Central memory CD8-positive, alpha-beta T cell (primary cell): ENCODE data around the gene NCOA4.

Experiments
- ATAC-seq: fragments of 150-1000 bp; cut with Tn5 transposase; replicated peaks from 2 replicates; pipeline ENCODE4 v1.10.0; 2022; ENCODE audit warnings: mild to moderate bottlenecking, moderate FRiP score, moderate number of reproducible peaks; ENCODE audit not compliant: poor library complexity, severe bottlenecking; ENCODE audit errors: extremely low read depth
- DNase-seq, 2 donors: peaks; one replicate each; pipeline ENCODE4 v3.0.0; 2021; ENCODE audit warnings: low spot score in 2 of 2
- H3K27ac Mint-ChIP-seq: one replicate; pipeline ENCODE4 v1.8.0; 2022; ENCODE audit warnings: low read depth, mild to moderate bottlenecking, moderate library complexity, mixed read lengths
- H3K27me3 Mint-ChIP-seq: one replicate; pipeline ENCODE4 v1.8.0; 2022; ENCODE audit warnings: mixed read lengths
- H3K36me3 Mint-ChIP-seq: one replicate; pipeline ENCODE4 v1.8.0; 2022; ENCODE audit warnings: mild to moderate bottlenecking, moderate library complexity, mixed read lengths; ENCODE audit not compliant: insufficient read depth
- H3K4me1 Mint-ChIP-seq: one replicate; pipeline ENCODE4 v1.8.0; 2022; ENCODE audit warnings: mixed read lengths
- H3K4me3 Mint-ChIP-seq: one replicate; pipeline ENCODE4 v1.8.0; 2022; ENCODE audit warnings: mild to moderate bottlenecking, moderate library complexity, mixed read lengths
- H3K9me3 Mint-ChIP-seq: one replicate; pipeline ENCODE4 v1.8.0; 2022; ENCODE audit warnings: mixed read lengths

The NCOA4 gene

DNA sequence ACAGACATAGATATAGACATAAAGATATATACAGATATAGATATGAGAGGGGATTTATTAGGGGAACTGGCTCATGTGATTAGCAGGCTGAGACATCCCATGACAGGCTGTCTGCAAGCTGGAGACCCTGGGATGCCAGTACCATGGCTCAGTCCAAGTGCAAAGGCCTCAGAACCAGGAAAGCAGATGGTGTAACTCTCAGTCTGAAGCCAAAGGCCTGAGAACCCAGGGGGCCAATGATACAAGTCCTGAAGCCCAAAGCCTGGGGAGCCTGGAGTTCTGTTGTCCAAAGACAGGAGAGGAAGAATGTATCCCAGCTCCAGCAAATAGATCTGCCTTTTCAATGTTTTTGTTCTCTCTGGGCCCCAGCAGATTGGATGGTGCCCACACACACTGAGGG lies 5.5 kb downstream of the NCOA4 start:
- no peak overlapping the region for H3K4me3 Mint-ChIP-seq
- H3K4me1 Mint-ChIP-seq = peaks cover 81% of the 10 kb centered on the region
- H3K27ac Mint-ChIP-seq = peak overlapping the region; percentile 60
- H3K27me3 Mint-ChIP-seq = no peaks in the 10 kb centered on the region
- ATAC-seq (no peak), DNase-seq (no peak)
- H3K9me3 Mint-ChIP-seq = no peaks in the 10 kb centered on the region
- H3K36me3 Mint-ChIP-seq = peaks cover 5% of the 10 kb centered on the region

GRCh38 chr10:46022978-46023702 lies 7.3 kb downstream of the NCOA4 start:
- peak overlapping the region; percentile 83 for H3K4me3 Mint-ChIP-seq
- H3K9me3 Mint-ChIP-seq = no peaks in the 10 kb centered on the region
- DNase-seq (peak; percentile 55 to 63), ATAC-seq (peak; percentile 96)
- no peaks in the 10 kb centered on the region for H3K27me3 Mint-ChIP-seq
- peaks cover 74% of the 10 kb centered on the region for H3K4me1 Mint-ChIP-seq
- H3K36me3 Mint-ChIP-seq = peaks cover 3% of the 10 kb centered on the region
- H3K27ac Mint-ChIP-seq = peak overlapping the region; percentile 81

DNA sequence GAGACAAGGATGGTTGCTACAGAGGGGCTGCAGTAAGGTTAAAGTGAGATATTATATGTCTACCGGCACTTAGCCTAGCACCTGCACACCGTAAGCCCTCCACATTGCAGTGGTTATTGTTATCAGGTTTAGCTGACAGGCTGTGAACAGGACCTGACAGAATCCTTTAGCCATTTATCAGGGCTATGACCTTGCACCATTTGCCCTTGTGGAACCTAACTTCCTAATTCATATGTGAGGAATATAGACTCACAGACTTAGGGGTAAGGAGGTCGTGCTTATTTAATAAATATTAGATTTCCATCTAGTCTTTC lies 10.1 kb downstream of the NCOA4 start:
- Mint-ChIP-seq H3K4me3 (no peak overlapping the region), H3K4me1 (peaks cover 62% of the 10 kb centered on the region), H3K9me3 (no peaks in the 10 kb centered on the region), H3K27ac (peak overlapping the region; percentile 84), H3K27me3 (no peaks in the 10 kb centered on the region), H3K36me3 (peaks cover 12% of the 10 kb centered on the region)
- DNase-seq = no peak
- ATAC-seq = no peak

DNA sequence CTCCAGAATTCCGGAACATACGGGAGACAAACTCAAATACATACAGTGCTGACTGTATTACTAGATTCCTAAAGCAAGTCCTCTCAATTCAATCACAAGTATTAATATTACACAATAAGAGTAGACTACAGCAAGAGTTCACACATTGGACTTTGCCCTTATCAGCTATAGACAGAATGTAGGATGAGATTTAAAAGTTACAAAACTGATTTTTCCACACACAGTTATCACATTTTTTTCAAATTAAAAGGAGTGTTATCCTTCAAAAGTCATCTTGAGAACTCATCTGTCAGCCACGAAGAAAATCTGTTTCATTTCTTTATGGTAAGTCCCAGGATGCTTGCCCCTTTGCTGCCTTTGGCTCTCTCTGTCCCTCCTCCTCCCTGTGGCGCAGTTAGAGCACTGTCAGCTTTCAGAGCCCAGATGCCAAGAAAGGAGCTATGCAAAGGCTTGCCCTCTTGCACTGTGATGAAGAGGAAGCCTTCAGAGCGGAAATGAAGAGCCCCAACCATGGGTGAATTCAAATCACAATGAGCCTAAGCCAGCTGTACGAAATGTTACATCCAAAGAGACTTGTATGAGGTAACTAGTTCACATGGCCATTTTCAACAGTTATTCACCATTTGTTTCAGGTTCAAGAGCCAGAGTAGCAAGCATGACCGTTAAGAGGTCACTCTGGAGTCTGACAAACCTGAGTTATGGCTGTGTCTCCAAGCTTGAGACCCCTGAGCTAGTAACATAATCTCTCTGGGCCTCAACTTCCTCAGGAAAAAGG lies 10.7 kb downstream of the NCOA4 start:
- no peaks in the 10 kb centered on the region for H3K9me3 Mint-ChIP-seq
- peak overlapping the region; percentile 84 for H3K27ac Mint-ChIP-seq
- peaks cover 58% of the 10 kb centered on the region for H3K4me1 Mint-ChIP-seq
- ATAC-seq (no peak), DNase-seq (no peak)
- peaks cover 17% of the 10 kb centered on the region for H3K36me3 Mint-ChIP-seq
- peak overlapping the region; percentile 53 for H3K4me3 Mint-ChIP-seq
- no peaks in the 10 kb centered on the region for H3K27me3 Mint-ChIP-seq

GRCh38 chr10:46019177-46019528 lies 11.3 kb downstream of the NCOA4 start:
- Mint-ChIP-seq H3K4me1 (peaks cover 52% of the 10 kb centered on the region), H3K36me3 (peaks cover 23% of the 10 kb centered on the region), H3K4me3 (peak overlapping the region; percentile 53), H3K9me3 (no peaks in the 10 kb centered on the region), H3K27ac (no peak overlapping the region), H3K27me3 (no peaks in the 10 kb centered on the region)
- no peak for DNase-seq
- ATAC-seq = no peak

DNA sequence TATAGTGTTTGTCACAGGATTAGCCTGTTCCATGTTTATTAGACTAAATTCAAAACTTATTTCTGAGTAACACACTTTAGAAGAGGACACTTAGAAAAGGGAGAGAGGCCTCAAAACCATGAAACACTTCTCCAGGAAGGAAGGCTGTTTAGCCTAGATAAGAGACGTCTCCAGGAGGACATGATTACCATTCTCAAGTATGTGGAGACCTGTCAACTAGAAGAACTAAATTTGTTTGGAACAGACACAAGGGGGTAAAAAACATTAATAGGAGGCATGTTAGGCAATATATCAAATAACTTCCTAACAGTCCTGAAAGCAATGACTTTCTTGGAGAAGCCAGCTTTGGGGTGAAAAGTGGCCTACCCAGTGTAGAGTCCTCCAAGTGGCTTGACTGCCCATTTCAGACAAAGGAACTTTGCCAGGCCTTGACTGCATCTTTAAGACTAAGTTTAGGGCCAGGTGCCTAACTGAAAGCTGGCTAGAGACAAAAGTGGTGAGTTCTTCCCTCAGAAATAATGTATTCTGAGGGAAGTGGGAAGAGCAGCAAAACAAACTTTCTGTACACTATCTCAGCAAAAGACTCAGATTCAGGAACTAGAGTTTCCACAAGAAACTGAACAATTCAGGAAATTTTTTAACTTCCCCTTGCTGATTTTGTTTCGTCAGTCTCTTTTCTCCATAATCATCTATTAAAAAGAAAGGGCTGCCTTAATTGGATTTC lies 11.8 kb downstream of the NCOA4 start:
- DNase-seq (no peak), ATAC-seq (no peak)
- Mint-ChIP-seq H3K4me3 (no peak overlapping the region), H3K36me3 (peaks cover 25% of the 10 kb centered on the region), H3K27ac (peak overlapping the region; percentile 32), H3K9me3 (no peaks in the 10 kb centered on the region), H3K27me3 (no peaks in the 10 kb centered on the region), H3K4me1 (peaks cover 47% of the 10 kb centered on the region)

DNA sequence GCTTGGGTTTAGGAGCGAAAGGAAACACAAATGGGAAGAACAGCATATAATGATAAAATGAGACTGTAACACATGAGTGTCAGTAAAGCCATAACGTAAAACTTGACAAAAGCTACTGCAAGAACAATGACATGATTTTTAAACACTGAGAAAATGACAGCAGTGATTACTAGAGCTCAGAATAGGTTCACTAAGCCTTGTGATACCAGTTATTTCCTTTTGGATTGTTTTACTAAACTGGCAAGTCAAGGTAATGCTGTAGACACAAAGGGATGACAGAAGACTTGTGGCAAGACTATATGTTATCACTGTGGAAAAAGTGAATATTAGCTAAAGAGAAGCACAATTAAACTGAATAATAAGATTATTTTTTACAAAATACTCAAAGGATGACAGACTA lies 12.7 kb downstream of the NCOA4 start:
- Mint-ChIP-seq H3K27me3 (no peaks in the 10 kb centered on the region), H3K4me3 (no peak overlapping the region), H3K9me3 (no peaks in the 10 kb centered on the region), H3K27ac (peak overlapping the region; percentile 32), H3K4me1 (peaks cover 42% of the 10 kb centered on the region), H3K36me3 (peaks cover 31% of the 10 kb centered on the region)
- DNase-seq (no peak), ATAC-seq (no peak)

DNA sequence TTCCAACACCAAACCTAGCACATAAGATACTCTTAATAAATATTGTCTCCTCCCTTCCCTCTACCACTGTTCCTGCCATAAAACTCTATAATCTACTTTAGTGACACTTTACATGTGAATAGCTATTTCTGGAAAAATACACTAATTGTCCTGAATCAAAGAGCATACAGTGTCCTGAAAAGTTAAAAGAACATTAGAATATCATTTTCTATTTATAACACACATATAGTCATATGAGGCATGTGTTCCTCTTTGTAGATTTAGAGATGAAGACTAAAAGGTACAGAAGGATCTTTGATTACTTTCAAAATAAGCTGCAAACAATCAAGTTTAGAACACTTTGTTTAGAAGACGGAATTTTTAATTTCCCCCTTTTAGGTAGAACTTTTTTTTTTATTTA lies 13.6 kb downstream of the NCOA4 start:
- H3K36me3 Mint-ChIP-seq = peaks cover 36% of the 10 kb centered on the region
- H3K27ac Mint-ChIP-seq = peak overlapping the region; percentile 4
- ATAC-seq = no peak
- DNase-seq = no peak
- no peaks in the 10 kb centered on the region for H3K27me3 Mint-ChIP-seq
- H3K4me1 Mint-ChIP-seq = peaks cover 34% of the 10 kb centered on the region
- no peaks in the 10 kb centered on the region for H3K9me3 Mint-ChIP-seq
- H3K4me3 Mint-ChIP-seq = no peak overlapping the region

GRCh38 chr10:46016190-46016589 lies 14.2 kb downstream of the NCOA4 start:
- Mint-ChIP-seq H3K36me3 (peaks cover 43% of the 10 kb centered on the region), H3K27ac (peak overlapping the region; percentile 4), H3K4me3 (no peak overlapping the region), H3K9me3 (no peaks in the 10 kb centered on the region), H3K27me3 (no peaks in the 10 kb centered on the region), H3K4me1 (peaks cover 30% of the 10 kb centered on the region)
- DNase-seq (no peak), ATAC-seq (no peak)

DNA sequence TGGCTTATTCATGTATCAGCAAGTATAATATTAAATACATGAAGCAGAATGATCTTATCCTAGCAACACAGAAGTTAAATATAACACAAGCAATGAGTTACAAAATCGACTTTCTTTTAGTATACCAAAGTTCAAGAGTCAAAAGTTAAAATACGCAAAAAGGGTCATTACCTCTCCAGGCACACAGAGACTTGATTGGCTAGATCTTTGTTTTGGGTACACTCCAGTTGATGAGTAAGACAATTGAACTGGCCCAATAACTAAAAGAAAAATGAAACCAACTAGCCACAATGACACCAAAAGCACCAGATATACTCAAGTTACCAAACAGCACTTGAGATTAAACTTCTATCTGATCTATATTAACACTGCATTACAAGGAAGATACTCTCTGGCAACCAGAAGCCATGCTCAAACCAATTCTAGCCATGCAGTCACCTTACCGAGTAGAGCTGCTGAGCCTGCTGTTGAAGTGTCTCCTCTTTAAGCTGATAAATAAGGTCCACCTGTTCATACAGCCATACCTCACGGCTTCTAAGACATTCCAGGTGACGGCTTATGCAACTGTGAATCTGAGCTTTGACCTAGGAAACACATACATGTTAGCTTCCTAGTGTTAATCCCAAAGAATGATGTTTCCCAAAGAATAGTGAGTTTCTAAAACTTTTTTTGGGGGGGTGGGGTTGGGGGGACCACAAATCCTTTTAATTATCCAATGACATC lies 15.6 kb downstream of the NCOA4 start:
- no peaks in the 10 kb centered on the region for H3K9me3 Mint-ChIP-seq
- DNase-seq (no peak), ATAC-seq (no peak)
- H3K27ac Mint-ChIP-seq = no peak overlapping the region
- H3K4me1 Mint-ChIP-seq = peaks cover 19% of the 10 kb centered on the region
- no peaks in the 10 kb centered on the region for H3K27me3 Mint-ChIP-seq
- H3K4me3 Mint-ChIP-seq = no peak overlapping the region
- H3K36me3 Mint-ChIP-seq = peaks cover 54% of the 10 kb centered on the region

DNA sequence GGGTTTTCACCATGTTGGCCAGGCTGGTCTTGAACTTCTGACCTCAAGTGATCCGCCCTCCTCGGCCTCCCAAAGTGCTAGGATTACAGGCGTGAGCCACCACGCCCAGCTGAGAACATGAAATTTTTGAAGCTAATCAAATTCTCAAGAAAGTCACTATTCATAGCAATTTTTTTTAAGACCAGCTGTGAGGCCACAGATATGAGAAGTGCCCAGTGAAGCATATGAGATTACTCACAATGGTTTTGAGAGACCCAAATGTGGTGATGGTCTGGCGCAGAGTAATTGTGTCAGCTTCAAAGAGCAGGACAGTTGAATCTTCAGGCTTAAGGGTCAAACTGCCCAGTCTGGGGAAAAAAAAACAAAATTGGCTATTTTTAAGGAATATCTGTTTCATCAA lies 16.2 kb downstream of the NCOA4 start:
- Mint-ChIP-seq H3K27me3 (no peaks in the 10 kb centered on the region), H3K36me3 (peaks cover 60% of the 10 kb centered on the region), H3K27ac (no peak overlapping the region), H3K4me1 (peaks cover 15% of the 10 kb centered on the region), H3K9me3 (no peaks in the 10 kb centered on the region), H3K4me3 (no peak overlapping the region)
- ATAC-seq = no peak
- no peak for DNase-seq

- no peaks in the 10 kb centered on the region for H3K9me3 Mint-ChIP-seq
- peaks cover 73% of the 10 kb centered on the region for H3K36me3 Mint-ChIP-seq
- H3K27ac Mint-ChIP-seq = no peak overlapping the region
- no peak for ATAC-seq
- no peak overlapping the region for H3K4me3 Mint-ChIP-seq
- no peaks in the 10 kb centered on the region for H3K27me3 Mint-ChIP-seq
- peaks cover 5% of the 10 kb centered on the region for H3K4me1 Mint-ChIP-seq
- no peak for DNase-seq
Measured at GRCh38 chr10:46012746-46013145, 17.7 kb downstream of the NCOA4 start.
